ENCODE measurements around the gene OR51B4.
"Not testable (repeated sequence)": the region's sequence is repeated elsewhere in the genome, so short reads cannot be mapped to it uniquely, and the experiment has no call there.

Gene OR51B4

DNA sequence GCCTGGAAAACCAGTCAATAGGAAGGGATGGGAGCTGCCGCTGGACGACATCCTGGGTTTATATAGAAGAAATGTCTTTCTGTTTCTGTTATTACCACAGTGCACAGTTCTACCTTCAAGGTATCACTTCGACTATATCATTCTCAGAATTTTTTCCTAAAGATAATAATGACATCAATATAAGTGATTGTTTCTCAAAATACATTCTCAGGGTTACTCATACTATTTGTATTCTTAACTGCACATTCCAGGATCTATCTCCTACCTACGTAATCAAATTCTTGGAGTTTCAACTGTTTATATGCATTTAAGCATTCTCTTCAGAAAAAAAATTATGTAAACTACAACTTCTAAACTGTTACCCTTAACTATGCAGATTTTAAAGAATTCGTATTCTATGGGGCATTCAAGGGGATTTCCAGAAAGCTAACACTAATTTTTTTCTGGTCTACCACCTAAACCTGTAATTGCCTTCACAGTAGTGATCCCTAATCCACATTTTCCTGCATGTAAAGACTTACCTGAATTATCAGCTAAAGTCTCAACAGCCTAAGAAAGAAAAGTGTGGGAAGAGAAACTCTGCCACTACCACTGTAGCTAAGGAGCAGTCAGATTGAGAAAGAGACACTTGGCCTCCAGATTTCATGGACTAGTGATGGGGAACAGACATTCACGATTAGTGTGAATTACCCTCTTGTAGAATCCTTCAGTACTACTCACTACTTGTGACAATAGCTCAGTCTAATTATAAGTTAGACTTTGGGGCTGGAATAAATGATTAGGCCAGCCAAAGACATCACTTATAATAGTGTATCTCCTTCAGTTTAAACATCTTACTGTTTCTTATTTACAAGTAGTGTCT, 42.0 kb upstream of the OR51B4 start, which contains the start of gene OR51B5:
Gene OR51B5 (minus strand): TSS at position 51 of the 862 bp plus-strand sequence. CDS start 0 bp downstream, at position 51.
- Histone ChIP-seq H3K4me3 (ENCODE audit: low read depth, low read length) (no peak within 1 kb of the TSS), H3K27me3 (ENCODE audit: insufficient read depth, low read depth, severe bottlenecking) (peaks cover 37% of the 10 kb centered on the region), H3K36me3 (no peaks in the 10 kb centered on the region), H3K27ac (no peak within 1 kb of the TSS), H3K9me3 (ENCODE audit: severe bottlenecking) (no peaks in the 10 kb centered on the region)
- no peak for DNase-seq
- TF ChIP-seq, protein P1, sequence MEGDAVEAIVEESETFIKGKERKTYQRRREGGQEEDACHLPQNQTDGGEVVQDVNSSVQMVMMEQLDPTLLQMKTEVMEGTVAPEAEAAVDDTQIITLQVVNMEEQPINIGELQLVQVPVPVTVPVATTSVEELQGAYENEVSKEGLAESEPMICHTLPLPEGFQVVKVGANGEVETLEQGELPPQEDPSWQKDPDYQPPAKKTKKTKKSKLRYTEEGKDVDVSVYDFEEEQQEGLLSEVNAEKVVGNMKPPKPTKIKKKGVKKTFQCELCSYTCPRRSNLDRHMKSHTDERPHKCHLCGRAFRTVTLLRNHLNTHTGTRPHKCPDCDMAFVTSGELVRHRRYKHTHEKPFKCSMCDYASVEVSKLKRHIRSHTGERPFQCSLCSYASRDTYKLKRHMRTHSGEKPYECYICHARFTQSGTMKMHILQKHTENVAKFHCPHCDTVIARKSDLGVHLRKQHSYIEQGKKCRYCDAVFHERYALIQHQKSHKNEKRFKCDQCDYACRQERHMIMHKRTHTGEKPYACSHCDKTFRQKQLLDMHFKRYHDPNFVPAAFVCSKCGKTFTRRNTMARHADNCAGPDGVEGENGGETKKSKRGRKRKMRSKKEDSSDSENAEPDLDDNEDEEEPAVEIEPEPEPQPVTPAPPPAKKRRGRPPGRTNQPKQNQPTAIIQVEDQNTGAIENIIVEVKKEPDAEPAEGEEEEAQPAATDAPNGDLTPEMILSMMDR (IDR thresholded peaks at IDR 0.05; ENCODE audit: low read depth, low read length), result no peak

DNA sequence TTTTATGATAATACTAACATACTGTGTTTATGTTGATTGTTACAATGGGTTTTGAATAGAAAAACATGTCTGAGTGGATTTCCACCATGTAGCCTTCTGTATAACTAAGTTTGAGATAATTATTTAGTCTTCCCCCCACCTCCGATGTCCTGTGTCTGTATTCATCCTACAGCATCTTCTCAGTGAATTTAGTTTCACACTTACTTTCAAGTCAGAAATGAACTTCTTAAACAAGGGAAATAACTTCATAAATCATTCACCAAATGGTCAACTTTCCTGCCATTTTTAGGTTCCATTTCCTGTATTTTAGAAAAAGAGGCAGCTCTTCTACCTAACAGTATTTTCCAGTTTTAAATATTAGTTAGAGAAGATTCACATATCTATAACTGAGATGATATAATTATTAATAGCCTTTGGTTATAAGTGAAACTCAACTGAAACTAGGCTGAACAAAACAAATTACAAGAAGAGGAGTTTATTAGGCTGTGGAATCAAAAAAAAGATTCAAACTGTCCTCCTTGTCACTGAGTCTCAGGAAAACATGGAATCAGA, 38.1 kb upstream of the OR51B4 start:
- no peaks in the 10 kb centered on the region for H3K36me3 ChIP-seq
- H3K9me3 ChIP-seq (ENCODE audit: severe bottlenecking), result no peaks in the 10 kb centered on the region
- TF ChIP-seq, protein P1 (IDR thresholded peaks at IDR 0.05; ENCODE audit: low read depth, low read length), result no peak
- H3K27me3 ChIP-seq (ENCODE audit: insufficient read depth, low read depth, severe bottlenecking), result peaks cover 42% of the 10 kb centered on the region
- H3K4me3 ChIP-seq (ENCODE audit: low read depth, low read length), result no peak overlapping the region
- DNase-seq, result no peak
- no peak overlapping the region for H3K27ac ChIP-seq

DNA sequence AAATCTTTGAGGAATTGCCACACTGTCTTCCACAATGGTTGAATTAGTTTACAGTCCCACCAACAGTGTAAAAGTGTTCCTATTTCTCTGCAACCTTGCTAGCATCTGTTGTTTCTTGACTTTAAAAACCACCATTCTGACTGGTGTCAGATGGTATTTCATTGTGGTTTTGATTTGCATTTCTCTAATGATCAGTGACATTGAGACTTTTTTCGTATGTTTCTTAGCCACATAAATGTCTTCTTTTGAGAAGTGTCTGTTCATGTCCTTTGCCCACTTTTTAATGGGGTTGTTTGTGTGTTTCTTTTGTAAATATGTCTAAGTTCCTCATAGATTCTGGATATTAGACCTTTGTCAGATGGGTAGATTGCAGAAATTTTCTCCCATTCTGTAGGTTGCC, 35.5 kb upstream of the OR51B4 start:
- not testable (repeated sequence) for DNase-seq; H3K36me3 ChIP-seq; H3K9me3 ChIP-seq (ENCODE audit: severe bottlenecking); H3K4me3 ChIP-seq (ENCODE audit: low read depth, low read length); H3K27ac ChIP-seq
- H3K27me3 ChIP-seq (ENCODE audit: insufficient read depth, low read depth, severe bottlenecking), result peaks cover 38% of the 10 kb centered on the region

DNA sequence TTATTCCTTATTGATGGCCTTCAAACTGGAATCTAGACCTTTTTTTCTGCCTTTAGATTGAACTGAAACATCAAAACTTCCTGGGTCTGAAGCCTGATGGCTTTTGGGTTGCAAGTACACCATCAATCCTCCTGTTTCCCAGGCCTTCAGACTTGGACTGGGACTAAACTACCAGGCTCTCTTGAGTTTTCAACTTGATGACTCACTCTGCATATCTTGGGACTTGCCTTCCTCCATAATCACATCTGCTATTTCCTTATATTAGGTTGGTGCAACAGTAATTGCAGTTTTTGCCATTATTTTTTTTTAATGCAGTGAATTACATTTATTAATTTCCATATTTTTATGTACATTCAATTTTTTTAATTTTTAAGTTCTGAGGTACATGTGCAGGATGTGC, 34.6 kb upstream of the OR51B4 start:
- TF ChIP-seq, protein P1 (IDR thresholded peaks at IDR 0.05; ENCODE audit: low read depth, low read length), result no peak
- Histone ChIP-seq H3K36me3 (no peaks in the 10 kb centered on the region), H3K27me3 (ENCODE audit: insufficient read depth, low read depth, severe bottlenecking) (peaks cover 40% of the 10 kb centered on the region), H3K4me3 (ENCODE audit: low read depth, low read length) (no peak overlapping the region), H3K27ac (no peak overlapping the region), H3K9me3 (ENCODE audit: severe bottlenecking) (no peaks in the 10 kb centered on the region)
- DNase-seq, result no peak

DNA sequence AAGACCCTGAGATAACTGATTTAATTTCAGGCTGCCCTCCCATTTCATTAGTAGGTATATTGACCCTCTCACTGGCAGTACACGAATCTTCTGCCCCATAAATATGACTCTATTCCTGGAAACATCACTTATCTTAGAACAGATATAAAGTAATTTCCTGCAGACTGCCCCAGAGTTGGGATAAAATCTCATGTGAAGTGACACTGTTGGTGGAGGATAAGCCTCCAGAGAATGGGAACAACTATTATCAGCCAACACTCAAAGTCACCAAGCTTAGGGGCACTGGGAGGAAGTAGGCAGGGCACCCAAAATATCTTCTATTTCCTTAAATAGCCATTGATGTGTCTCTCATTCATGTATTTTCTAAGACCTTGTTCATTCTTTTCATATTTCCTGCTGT, 33.4 kb upstream of the OR51B4 start:
- TF ChIP-seq, protein P1 (IDR thresholded peaks at IDR 0.05; ENCODE audit: low read depth, low read length), result no peak
- no peak for DNase-seq
- no peak overlapping the region for H3K27ac ChIP-seq
- H3K27me3 ChIP-seq (ENCODE audit: insufficient read depth, low read depth, severe bottlenecking), result peaks cover 40% of the 10 kb centered on the region
- H3K9me3 ChIP-seq (ENCODE audit: severe bottlenecking), result no peaks in the 10 kb centered on the region
- H3K36me3 ChIP-seq, result no peaks in the 10 kb centered on the region
- no peak overlapping the region for H3K4me3 ChIP-seq (ENCODE audit: low read depth, low read length)

DNA sequence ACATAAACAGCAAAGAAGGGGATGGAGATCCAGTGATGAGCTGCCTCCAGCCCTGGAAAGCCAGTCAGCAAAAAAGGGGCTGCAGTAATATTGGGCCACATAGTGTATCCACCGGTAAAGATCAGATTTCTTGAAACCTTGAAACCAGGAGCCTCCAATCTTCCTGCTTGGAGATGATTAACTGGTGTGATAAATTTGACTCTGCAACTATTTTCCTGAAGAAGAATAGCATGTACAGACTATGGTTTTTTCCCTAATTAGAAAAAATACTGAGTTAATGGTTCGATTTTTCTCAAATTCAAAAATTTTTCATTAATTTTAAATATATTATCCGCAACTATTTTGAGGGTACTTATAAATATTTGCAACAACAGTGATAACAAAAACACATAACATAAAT, 22.5 kb upstream of the OR51B4 start, which contains the start of gene OR51B2:
Gene OR51B2 (minus strand): TSS at position 101 of the 400 bp plus-strand sequence. CDS start 0 bp downstream, at position 101.
- no peaks in the 10 kb centered on the region for H3K36me3 ChIP-seq
- no peak within 1 kb of the TSS for H3K27ac ChIP-seq
- TF ChIP-seq, protein P1 (IDR thresholded peaks at IDR 0.05; ENCODE audit: low read depth, low read length), result no peak
- no peak for DNase-seq
- H3K27me3 ChIP-seq (ENCODE audit: insufficient read depth, low read depth, severe bottlenecking), result peaks cover 62% of the 10 kb centered on the region
- H3K9me3 ChIP-seq (ENCODE audit: severe bottlenecking), result no peaks in the 10 kb centered on the region
- no peak within 1 kb of the TSS for H3K4me3 ChIP-seq (ENCODE audit: low read depth, low read length)
